HL-60 (cell line): Measurements from ENCODE around the gene CD14.

Source experiments
- CTCF ChIP-seq: IDR thresholded peaks from one replicate; pipeline ENCODE4 v1.5.1; 2011; ENCODE audit warnings: low read length, control low read depth, inconsistent platforms; ENCODE audit not compliant: insufficient read depth
- GABPA ChIP-seq: IDR thresholded peaks from 2 replicates; pipeline ENCODE4 v1.6.1; 2012; ENCODE audit warnings: low read depth

- TF ChIP-seq CTCF, result no peak
- TF ChIP-seq GABPA, result no peak
These were observed 29.2 kb downstream of the CD14 start for GRCh38 chr5:140603734-140604133.
